Measurements from ENCODE around the gene PSMB5. TPM values are rescaled to one million over a fixed set of nuclear protein-coding genes. Genes with fewer than 3 reads are reported as not detected.
A peak's percentile ranks its signal among the peaks of the same experiment; 100 is the strongest.

The PSMB5 gene
- total RNA-seq, 1 donor from 2014 or later: 220 TPM

DNA sequence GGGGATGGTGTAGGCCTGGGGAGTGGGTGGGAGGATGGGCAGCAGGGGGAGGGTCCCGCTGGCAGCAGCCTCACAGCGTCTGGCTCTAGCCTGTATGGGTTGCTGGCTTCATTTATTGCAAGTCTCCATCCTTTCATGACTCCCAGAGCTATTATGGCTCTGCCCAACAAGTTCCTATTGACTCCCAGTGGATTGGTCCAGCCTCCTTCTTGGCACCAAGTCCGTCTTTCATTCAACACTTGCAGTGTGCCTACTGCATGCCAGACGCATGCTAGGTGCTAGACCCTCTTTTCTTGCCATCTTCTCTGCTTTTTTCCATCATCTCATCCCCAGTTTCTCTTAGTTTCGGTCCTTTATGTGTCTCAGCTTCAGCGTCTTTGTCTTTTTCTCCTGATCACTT lies 8.4 kb upstream of the PSMB5 start:
- FAIRE-seq: no peak
- no peak for DNase-seq (ENCODE audit: low read depth)
- H3K36me3 ChIP-seq (ENCODE audit: control insufficient read depth, insufficient read depth, low read length): no peaks in the 10 kb centered on the region
- no peak overlapping the region for H3K4me3 ChIP-seq (ENCODE audit: low read depth, low read length)
- H3K27me3 ChIP-seq (ENCODE audit: control insufficient read depth, insufficient read depth, low read length): no peaks in the 10 kb centered on the region
- TF ChIP-seq, protein P1, sequence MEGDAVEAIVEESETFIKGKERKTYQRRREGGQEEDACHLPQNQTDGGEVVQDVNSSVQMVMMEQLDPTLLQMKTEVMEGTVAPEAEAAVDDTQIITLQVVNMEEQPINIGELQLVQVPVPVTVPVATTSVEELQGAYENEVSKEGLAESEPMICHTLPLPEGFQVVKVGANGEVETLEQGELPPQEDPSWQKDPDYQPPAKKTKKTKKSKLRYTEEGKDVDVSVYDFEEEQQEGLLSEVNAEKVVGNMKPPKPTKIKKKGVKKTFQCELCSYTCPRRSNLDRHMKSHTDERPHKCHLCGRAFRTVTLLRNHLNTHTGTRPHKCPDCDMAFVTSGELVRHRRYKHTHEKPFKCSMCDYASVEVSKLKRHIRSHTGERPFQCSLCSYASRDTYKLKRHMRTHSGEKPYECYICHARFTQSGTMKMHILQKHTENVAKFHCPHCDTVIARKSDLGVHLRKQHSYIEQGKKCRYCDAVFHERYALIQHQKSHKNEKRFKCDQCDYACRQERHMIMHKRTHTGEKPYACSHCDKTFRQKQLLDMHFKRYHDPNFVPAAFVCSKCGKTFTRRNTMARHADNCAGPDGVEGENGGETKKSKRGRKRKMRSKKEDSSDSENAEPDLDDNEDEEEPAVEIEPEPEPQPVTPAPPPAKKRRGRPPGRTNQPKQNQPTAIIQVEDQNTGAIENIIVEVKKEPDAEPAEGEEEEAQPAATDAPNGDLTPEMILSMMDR (IDR thresholded peaks at IDR 0.05; ENCODE audit: insufficient read depth, low read length, severe bottlenecking): no peak

DNA sequence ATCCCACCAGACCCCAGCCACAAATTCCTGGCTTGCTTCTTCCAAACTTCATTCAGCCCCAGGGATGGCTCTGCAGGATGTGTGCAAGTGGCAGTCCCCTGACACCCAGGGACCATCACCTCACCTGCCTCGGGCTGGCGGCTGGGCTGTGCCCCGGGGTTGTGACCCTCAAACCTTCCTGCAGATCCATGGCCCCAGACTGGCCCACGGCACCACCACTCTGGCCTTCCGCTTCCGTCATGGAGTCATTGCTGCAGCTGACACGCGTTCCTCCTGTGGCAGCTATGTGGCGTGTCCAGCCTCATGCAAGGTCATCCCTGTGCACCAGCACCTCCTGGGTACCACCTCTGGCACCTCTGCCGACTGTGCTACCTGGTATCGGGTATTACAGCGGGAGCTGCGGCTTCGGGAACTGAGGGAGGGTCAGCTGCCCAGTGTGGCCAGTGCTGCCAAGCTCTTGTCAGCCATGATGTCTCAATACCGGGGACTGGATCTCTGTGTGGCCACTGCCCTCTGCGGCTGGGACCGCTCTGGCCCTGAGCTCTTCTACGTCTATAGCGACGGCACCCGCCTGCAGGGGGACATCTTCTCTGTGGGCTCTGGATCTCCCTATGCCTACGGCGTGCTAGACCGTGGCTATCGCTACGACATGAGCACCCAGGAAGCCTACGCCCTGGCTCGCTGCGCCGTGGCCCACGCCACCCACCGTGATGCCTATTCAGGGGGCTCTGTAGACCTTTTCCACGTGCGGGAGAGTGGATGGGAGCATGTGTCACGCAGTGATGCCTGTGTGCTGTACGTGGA lies 7.7 kb upstream of the PSMB5 start, which contains the start of gene PSMB11:
PSMB11 (plus strand) TSS at position 51 of the 804 bp plus-strand sequence; CDS start at position 65, 14 bp downstream.
- TF ChIP-seq, protein P1 (IDR thresholded peaks at IDR 0.05; ENCODE audit: insufficient read depth, low read length, severe bottlenecking): no peak
- Histone ChIP-seq H3K27me3 (ENCODE audit: control insufficient read depth, insufficient read depth, low read length) (no peaks in the 10 kb centered on the region), H3K36me3 (ENCODE audit: control insufficient read depth, insufficient read depth, low read length) (no peaks in the 10 kb centered on the region), H3K4me3 (ENCODE audit: low read depth, low read length) (no peak within 1 kb of the TSS)
- DNase-seq (ENCODE audit: low read depth) (no peak), FAIRE-seq (no peak)

DNA sequence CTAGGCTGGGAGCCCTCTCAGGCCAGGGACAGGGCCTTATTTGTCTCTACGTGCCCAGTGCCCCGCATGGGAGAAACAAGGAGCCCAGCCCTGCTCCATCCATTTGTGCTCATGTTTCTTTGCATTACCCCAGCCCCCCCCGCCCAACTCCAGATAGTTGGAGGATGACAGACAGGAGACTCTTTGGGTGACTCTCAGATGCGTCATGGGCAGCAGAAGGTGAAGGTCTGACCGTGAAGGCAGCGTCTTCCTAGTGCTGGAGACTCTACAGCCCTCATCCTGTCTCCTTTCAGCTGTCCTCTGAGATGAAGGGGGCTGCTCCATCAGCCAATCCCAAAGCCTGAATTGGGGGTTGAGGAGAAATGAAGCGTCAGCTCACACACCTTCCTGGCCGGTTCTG lies 7.0 kb upstream of the PSMB5 start:
- Histone ChIP-seq H3K36me3 (ENCODE audit: control insufficient read depth, insufficient read depth, low read length) (no peaks in the 10 kb centered on the region), H3K4me3 (ENCODE audit: low read depth, low read length) (no peak overlapping the region), H3K27me3 (ENCODE audit: control insufficient read depth, insufficient read depth, low read length) (no peaks in the 10 kb centered on the region)
- no peak for FAIRE-seq
- DNase-seq (ENCODE audit: low read depth): no peak
- TF ChIP-seq, protein P1 (IDR thresholded peaks at IDR 0.05; ENCODE audit: insufficient read depth, low read length, severe bottlenecking): no peak

DNA sequence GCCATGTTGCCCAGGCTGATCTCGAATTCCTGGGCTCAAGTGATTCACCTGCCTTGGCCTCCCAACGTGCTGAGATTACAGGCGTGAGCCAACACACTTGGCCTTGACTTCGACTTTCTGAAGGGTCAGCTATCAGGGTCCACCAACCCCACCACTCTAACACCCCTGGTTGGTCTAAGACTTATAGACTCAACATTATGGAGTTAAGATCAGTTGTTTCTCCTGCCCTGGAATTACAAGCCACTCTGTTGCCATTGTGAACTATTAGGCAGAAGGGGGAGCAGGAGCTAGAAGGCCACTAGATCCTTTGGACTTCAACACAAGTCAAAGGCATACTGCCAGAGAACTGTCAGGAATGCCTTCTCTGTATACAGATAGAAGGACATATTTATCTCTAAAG lies 5.4 kb upstream of the PSMB5 start:
- no peaks in the 10 kb centered on the region for H3K36me3 ChIP-seq (ENCODE audit: control insufficient read depth, insufficient read depth, low read length)
- H3K4me3 ChIP-seq (ENCODE audit: low read depth, low read length): no peak overlapping the region
- TF ChIP-seq, protein P1 (IDR thresholded peaks at IDR 0.05; ENCODE audit: insufficient read depth, low read length, severe bottlenecking): no peak
- DNase-seq (ENCODE audit: low read depth) (no peak), FAIRE-seq (no peak)
- no peaks in the 10 kb centered on the region for H3K27me3 ChIP-seq (ENCODE audit: control insufficient read depth, insufficient read depth, low read length)

DNA sequence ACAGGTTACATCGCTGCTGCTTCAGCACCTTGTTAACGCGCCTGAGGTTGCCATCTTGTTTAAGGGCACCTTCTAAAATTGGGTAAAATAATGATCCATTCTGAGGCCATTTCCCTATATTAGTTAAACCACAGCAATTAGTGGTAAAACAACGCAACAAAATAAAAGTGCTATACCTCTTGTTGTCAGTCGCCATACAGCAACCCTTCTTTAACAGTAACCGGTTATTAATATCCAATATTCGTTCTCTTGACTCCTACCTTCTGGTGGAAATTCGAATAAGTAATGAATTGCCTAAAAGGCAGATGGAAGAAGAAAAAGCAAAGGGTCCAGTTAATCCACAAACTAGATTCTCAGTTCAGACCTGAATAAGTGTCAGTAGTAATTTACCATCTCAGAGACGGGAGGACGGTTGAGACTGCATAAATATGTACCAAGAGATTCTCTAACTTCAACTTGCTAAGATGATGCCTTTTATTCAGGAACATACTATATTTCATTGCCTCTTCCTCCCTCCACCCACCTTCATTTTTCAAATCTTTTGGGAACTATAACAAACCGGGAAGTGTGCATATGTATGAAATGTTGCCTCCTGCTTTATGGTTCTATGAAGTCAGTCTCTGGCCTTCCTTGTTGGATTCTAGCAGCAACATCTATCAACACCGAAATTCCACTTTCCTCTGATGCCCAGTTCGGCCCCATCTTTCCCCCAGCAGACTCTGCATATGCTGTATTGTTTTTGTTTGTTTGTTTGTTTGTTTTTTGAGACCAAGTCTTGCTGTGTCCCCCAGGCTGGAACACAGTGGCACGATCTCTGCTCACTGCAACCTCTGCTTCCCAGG lies 824 bp upstream of the PSMB5 start:
- FAIRE-seq (no peak), DNase-seq (ENCODE audit: low read depth) (no peak)
- TF ChIP-seq, protein P1 (IDR thresholded peaks at IDR 0.05; ENCODE audit: insufficient read depth, low read length, severe bottlenecking): no peak
- peak overlapping the region; percentile 60 for H3K4me3 ChIP-seq (ENCODE audit: low read depth, low read length)
- H3K27me3 ChIP-seq (ENCODE audit: control insufficient read depth, insufficient read depth, low read length): no peaks in the 10 kb centered on the region
- peaks cover 11% of the 10 kb centered on the region for H3K36me3 ChIP-seq (ENCODE audit: control insufficient read depth, insufficient read depth, low read length)

Measured in bronchial epithelial cell (primary cell).